Measurements from ENCODE around the gene MPP1.
"Not testable (repeated sequence)": the region's sequence is repeated elsewhere in the genome, so short reads cannot be mapped to it uniquely, and the experiment has no call there.

DNA sequence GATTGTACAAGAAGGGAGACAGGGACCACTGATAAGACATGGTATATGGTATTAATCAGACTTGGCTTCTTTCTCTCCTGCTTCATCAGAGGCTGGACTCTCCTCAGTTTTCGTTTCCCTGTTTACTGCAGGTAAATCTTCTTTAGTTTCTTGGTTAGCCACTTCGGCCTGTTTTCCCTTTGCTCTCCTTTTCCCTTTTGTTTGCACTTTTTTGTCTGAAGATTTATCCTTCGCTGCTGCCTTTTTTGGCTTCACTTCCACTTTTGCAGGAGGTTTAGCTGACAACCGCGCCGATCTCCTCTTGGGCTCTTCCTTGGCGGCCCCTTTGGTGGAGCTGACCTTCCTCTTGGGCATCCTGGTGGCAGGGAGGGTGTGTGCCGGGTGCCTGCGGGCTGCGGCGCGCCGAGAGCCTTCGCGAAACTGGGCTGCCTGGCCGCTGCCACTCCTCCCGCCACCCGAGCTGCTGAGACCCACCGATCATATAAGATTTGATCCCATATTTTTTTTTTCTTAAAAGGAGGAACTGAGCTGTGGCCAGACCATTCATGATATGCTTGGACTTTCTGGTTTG lies 11.8 kb upstream of the MPP1 start:
- TF ChIP-seq, protein P1, sequence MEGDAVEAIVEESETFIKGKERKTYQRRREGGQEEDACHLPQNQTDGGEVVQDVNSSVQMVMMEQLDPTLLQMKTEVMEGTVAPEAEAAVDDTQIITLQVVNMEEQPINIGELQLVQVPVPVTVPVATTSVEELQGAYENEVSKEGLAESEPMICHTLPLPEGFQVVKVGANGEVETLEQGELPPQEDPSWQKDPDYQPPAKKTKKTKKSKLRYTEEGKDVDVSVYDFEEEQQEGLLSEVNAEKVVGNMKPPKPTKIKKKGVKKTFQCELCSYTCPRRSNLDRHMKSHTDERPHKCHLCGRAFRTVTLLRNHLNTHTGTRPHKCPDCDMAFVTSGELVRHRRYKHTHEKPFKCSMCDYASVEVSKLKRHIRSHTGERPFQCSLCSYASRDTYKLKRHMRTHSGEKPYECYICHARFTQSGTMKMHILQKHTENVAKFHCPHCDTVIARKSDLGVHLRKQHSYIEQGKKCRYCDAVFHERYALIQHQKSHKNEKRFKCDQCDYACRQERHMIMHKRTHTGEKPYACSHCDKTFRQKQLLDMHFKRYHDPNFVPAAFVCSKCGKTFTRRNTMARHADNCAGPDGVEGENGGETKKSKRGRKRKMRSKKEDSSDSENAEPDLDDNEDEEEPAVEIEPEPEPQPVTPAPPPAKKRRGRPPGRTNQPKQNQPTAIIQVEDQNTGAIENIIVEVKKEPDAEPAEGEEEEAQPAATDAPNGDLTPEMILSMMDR (IDR thresholded peaks at IDR 0.05): not testable (repeated sequence)
- not testable (repeated sequence) for TF ChIP-seq POLR2AphosphoS5 (IDR thresholded peaks at IDR 0.05; ENCODE audit: low read depth, low read length); FOXM1 (IDR thresholded peaks at IDR 0.05; ENCODE audit: low read depth); NFIC (IDR thresholded peaks at IDR 0.05; ENCODE audit: borderline replicate concordance); MXI1 (IDR thresholded peaks at IDR 0.05; ENCODE audit: low read depth, low read length); JUND (IDR thresholded peaks at IDR 0.05); RAD21 (IDR thresholded peaks at IDR 0.05; ENCODE audit: low read length); REST (IDR thresholded peaks at IDR 0.05; ENCODE audit: low read depth, low read length); SMC3 (IDR thresholded peaks at IDR 0.05; ENCODE audit: low read depth, low read length); TAF1 (IDR thresholded peaks at IDR 0.05; ENCODE audit: borderline replicate concordance, low read depth, low read length); RCOR1 (IDR thresholded peaks at IDR 0.05; ENCODE audit: low read length); MAX (IDR thresholded peaks at IDR 0.05; ENCODE audit: low read depth); USF2 (IDR thresholded peaks at IDR 0.05; ENCODE audit: borderline replicate concordance, low read depth, low read length)
- TF ChIP-seq, protein P2, sequence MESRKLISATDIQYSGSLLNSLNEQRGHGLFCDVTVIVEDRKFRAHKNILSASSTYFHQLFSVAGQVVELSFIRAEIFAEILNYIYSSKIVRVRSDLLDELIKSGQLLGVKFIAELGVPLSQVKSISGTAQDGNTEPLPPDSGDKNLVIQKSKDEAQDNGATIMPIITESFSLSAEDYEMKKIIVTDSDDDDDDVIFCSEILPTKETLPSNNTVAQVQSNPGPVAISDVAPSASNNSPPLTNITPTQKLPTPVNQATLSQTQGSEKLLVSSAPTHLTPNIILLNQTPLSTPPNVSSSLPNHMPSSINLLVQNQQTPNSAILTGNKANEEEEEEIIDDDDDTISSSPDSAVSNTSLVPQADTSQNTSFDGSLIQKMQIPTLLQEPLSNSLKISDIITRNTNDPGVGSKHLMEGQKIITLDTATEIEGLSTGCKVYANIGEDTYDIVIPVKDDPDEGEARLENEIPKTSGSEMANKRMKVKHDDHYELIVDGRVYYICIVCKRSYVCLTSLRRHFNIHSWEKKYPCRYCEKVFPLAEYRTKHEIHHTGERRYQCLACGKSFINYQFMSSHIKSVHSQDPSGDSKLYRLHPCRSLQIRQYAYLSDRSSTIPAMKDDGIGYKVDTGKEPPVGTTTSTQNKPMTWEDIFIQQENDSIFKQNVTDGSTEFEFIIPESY (IDR thresholded peaks at IDR 0.05; ENCODE audit: borderline replicate concordance, low read depth): not testable (repeated sequence)

Data from SK-N-SH (cell line).